ENCODE data around the gene CLEC16A.

The CLEC16A gene

DNA sequence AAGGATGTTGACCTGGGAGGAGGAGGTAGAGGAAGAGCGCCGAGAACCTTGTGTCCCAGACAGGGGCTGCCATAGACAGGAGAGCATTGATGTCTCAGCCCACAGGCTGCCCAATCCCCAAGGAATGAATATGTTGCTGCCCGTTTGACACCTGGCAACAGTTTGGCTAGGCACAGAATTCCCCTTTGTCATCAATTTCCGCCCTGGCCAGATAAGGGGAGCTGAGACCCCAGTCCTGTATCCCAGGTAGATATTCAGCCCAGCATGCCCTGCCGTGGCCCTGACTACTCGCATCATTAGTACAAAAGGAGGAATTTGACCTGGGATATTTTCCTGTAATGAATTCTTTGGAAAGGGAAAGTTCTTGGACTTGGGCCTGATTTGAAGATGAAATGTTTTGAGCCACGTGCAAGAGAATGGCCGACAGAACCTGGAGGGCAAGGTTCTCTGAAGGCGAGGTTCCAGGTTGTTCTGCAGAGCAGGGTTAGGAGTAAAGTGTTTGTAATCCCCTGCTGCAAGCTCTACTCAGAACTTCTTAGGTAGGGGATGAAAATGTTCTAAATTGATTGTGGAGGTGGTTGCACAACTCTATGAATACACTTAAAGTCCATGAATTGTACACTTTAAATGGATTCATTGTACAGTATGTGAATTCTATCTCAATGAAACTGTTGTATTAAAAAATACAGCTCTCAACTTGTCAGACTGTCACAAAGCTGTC, 202.8 kb downstream of the CLEC16A start:
- Histone ChIP-seq H3K36me3 (ENCODE audit: control insufficient read depth, insufficient read depth, low read length) (no peaks in the 10 kb centered on the region), H3K27me3 (ENCODE audit: control insufficient read depth, insufficient read depth, low read length) (no peaks in the 10 kb centered on the region), H3K9ac (ENCODE audit: low read length) (no peak overlapping the region), H3K9me3 (ENCODE audit: control insufficient read depth, low read length) (no peaks in the 10 kb centered on the region), H3K4me3 (ENCODE audit: low read length) (no peak overlapping the region), H3K4me1 (ENCODE audit: control insufficient read depth, insufficient read depth, low read length) (no peaks in the 10 kb centered on the region)

DNA sequence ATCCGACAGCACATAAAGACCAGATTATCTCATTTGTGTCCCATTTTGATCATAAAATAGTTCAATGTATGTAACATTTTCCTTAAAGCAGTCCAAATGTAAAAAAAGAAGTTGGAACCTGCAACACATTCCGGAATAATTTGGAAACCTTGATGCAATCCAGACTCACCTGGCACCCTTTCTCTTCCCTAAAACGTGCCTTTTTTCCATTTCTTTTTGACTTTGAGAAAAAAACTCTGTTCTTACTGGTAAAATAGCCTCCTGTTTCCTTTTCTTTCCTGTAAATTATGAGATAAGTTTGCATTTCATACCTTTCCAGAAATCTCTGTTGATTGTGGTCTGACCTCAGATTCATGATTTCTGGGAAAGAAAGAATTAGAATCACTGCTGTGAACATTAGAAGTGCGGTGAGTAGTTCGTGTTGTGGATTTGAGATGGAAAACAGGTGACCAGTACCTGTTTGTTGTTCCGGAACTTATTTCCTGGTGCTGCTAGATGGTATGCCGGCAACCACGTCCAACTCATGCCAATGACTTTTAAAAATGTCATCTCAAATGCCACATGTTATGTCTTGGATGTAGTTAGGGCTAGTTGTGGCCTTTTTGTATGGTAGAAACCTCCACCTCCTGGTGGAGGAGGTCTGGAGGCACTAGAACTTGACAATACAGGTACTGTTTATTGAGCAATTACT, 203.5 kb downstream of the CLEC16A start:
- H3K9me3 ChIP-seq (ENCODE audit: control insufficient read depth, low read length) = no peaks in the 10 kb centered on the region
- H3K4me3 ChIP-seq (ENCODE audit: low read length) = no peak overlapping the region
- H3K4me1 ChIP-seq (ENCODE audit: control insufficient read depth, insufficient read depth, low read length) = no peaks in the 10 kb centered on the region
- no peaks in the 10 kb centered on the region for H3K27me3 ChIP-seq (ENCODE audit: control insufficient read depth, insufficient read depth, low read length)
- H3K36me3 ChIP-seq (ENCODE audit: control insufficient read depth, insufficient read depth, low read length) = no peaks in the 10 kb centered on the region
- no peak overlapping the region for H3K9ac ChIP-seq (ENCODE audit: low read length)

DNA sequence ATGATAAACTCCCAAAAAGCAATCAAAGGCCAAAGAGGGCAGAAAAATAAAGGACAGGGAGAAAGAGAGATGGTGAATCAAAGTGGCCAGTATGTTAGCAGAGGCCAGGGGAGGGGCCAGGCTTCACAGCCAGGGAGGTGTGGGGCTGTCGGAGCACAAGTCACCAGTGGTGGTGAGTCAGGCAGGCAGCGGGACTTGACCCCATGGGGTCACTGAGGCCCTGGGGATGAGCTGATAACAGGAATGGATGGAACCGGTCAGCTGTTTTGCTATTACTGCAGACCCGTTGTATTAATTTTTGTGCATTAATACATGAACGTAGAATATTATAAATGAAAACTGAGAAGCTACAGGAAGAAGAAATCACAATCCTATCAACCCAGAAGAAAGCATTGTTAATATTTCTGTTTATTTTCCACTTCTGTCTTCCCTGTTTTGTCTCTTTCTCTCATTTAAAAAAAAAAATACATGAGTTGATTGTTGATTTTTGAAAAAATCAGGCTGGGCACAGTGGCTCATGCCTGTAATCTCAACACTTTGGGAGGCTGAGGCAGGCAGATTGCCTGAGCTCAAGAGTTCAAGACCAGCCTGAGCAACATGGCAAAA, 204.8 kb downstream of the CLEC16A start:
- H3K4me3 ChIP-seq (ENCODE audit: low read length) = no peak overlapping the region
- H3K36me3 ChIP-seq (ENCODE audit: control insufficient read depth, insufficient read depth, low read length) = no peaks in the 10 kb centered on the region
- no peaks in the 10 kb centered on the region for H3K4me1 ChIP-seq (ENCODE audit: control insufficient read depth, insufficient read depth, low read length)
- no peak overlapping the region for H3K9ac ChIP-seq (ENCODE audit: low read length)
- H3K9me3 ChIP-seq (ENCODE audit: control insufficient read depth, low read length) = no peaks in the 10 kb centered on the region
- H3K27me3 ChIP-seq (ENCODE audit: control insufficient read depth, insufficient read depth, low read length) = no peaks in the 10 kb centered on the region

DNA sequence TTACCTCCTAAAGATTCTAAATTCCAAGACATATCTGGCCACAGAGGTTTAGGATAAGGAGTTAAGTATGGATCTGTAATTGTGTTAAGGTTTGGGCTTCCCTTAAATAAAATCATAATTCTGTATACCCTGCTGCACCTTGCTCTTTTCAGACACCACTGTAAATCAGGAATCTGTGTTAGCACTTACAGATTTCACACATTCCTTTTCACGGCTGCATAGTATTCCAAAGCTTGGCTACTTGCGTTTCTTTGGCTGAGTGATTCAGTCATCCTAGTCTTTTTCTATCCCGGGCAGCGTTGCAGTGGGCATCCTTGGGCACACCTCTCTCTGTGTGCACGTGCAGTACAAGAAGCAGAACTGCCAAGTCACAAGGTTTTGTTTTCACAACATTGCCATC, 205.8 kb downstream of the CLEC16A start:
- Histone ChIP-seq H3K27me3 (ENCODE audit: control insufficient read depth, insufficient read depth, low read length) (no peaks in the 10 kb centered on the region), H3K4me1 (ENCODE audit: control insufficient read depth, insufficient read depth, low read length) (no peaks in the 10 kb centered on the region), H3K9me3 (ENCODE audit: control insufficient read depth, low read length) (no peaks in the 10 kb centered on the region), H3K36me3 (ENCODE audit: control insufficient read depth, insufficient read depth, low read length) (no peaks in the 10 kb centered on the region), H3K4me3 (ENCODE audit: low read length) (no peak overlapping the region), H3K9ac (ENCODE audit: low read length) (no peak overlapping the region)

DNA sequence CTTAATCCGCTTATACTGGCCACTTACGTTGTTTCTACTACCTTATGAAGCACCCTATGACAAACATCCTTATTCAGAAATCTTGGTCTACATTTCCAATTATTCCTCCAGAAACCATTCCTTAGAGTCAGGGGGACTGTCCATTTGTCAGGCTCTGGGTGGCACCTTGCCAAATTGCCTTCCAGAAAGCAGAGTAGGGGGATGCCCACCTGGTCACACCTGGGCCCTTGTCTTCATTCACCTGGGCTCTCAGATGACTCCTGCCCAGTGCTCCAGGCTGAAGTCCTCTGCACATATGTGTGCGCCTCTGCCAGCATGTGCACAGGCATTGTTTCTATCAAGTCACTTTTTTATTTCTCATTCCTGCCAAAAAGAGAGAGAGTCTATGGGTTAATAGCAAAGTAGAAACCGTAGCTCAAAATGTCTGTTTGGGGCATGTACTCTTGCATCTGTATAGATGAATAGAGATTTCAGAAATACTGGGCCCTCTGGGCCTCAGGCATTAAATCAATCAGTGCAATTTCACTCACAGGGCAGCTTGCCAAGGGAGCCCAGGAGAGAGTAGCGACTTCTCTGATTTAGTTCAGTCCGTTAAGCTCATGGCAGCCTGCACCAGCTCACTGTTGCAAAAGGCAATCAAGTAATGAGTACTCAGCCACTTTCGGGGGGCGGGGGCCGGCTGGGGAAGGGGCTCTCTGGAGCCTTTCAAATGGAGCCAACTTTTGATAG, 207.0 kb downstream of the CLEC16A start:
- Histone ChIP-seq H3K27me3 (ENCODE audit: control insufficient read depth, insufficient read depth, low read length) (no peaks in the 10 kb centered on the region), H3K36me3 (ENCODE audit: control insufficient read depth, insufficient read depth, low read length) (no peaks in the 10 kb centered on the region), H3K4me1 (ENCODE audit: control insufficient read depth, insufficient read depth, low read length) (no peaks in the 10 kb centered on the region), H3K9ac (ENCODE audit: low read length) (no peak overlapping the region), H3K4me3 (ENCODE audit: low read length) (no peak overlapping the region), H3K9me3 (ENCODE audit: control insufficient read depth, low read length) (no peaks in the 10 kb centered on the region)

DNA sequence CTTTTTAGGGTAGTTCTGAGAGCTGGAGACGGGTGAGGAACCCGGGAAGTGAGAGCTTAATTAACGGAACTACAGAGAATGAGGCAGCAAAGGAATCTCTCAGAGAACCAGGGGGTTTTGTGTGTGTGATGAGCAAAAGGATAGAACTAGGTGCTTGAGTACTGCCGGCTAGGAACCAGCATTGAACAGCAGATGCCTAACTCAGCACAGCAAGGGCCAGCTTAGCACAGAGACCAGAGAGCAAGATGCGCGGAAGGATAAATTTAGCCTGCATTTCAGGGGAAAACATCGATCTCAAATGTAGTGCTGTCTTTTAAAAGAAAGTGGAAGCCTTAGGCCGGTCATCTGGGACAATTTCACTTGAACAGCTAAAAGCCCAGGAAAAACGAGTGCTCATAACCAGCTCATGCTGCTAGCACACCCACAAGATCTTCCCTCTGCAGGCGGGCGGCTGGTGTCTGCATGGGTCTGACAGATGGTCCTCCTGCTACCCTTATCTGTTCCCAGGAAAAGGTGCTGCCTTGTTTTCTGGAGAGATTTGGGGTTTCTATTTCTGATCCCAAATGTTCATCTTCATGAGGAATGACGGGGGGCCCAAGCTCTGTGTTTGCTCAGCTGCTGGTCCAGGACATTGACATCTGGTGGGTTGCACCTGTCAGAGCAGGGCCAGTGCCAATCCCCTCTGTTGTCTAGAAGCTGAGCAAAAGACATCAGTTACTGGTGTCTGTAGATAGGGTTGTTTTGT, 207.7 kb downstream of the CLEC16A start:
- no peaks in the 10 kb centered on the region for H3K27me3 ChIP-seq (ENCODE audit: control insufficient read depth, insufficient read depth, low read length)
- no peak overlapping the region for H3K4me3 ChIP-seq (ENCODE audit: low read length)
- no peaks in the 10 kb centered on the region for H3K36me3 ChIP-seq (ENCODE audit: control insufficient read depth, insufficient read depth, low read length)

DNA sequence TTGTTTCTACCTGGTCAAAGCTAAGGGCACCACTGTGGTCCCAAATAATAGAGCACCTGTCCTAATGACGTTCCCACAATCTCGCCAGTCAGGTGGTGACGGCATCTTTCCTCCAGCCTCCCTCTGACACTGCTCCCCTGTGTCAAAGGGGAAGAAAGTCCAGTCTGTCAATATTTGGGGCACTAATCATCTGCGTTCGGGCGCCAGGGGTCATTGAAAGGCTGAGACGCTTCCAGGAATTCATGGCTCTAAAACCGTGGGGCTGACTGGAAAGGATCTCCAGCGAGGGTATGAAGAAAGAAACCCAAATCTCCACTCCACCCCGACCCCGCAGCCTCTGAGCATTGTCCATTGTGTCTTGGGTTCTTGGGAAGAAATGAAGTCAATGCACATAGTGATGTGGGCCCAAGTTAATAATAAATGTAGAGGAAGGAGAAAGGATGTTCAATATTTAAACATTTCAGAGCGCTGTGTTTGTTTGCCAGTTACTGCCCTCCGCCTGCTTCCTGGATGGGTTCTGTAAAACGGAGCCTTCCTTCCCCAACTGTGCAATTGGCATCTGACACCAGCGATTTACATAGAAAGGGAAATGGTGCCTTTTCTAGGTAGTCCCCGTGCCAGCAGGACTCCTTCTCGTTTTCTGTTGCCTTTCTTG, 208.4 kb downstream of the CLEC16A start:
- no peaks in the 10 kb centered on the region for H3K27me3 ChIP-seq (ENCODE audit: control insufficient read depth, insufficient read depth, low read length)
- H3K9ac ChIP-seq (ENCODE audit: low read length) = no peak overlapping the region
- H3K4me1 ChIP-seq (ENCODE audit: control insufficient read depth, insufficient read depth, low read length) = no peaks in the 10 kb centered on the region
- no peaks in the 10 kb centered on the region for H3K9me3 ChIP-seq (ENCODE audit: control insufficient read depth, low read length)
- no peaks in the 10 kb centered on the region for H3K36me3 ChIP-seq (ENCODE audit: control insufficient read depth, insufficient read depth, low read length)
- H3K4me3 ChIP-seq (ENCODE audit: low read length) = no peak overlapping the region

More for the DNA sequence above, 207.7 kb downstream of the CLEC16A start:
- Histone ChIP-seq H3K4me1 (ENCODE audit: control insufficient read depth, insufficient read depth, low read length) (no peaks in the 10 kb centered on the region), H3K9me3 (ENCODE audit: control insufficient read depth, low read length) (no peaks in the 10 kb centered on the region), H3K9ac (ENCODE audit: low read length) (no peak overlapping the region)

DNA sequence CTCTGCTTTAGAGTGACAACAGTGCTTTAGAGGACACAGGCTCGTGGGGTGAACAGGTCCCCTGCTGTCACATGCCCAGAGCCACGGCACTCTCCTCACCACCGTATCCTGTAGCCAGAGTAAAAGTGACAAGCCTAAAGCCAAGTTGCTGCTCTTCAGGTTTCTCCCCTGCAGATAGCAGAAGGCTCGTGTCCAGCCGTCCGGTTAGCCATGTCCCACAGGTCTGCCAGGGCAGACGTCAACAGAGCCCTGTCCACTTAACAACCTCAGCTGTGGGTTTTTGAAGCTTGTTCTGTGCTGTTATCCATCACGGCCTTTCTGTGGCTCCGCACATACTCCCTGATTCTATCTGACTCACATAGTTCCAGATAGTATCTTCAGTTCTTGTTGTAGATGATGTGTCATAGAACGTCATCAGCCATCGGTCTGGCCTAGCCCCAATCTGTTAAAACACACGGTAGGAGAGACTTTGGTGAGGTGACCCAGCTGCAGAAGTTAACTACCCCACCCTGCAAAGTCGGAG, 211.0 kb downstream of the CLEC16A start:
- no peak overlapping the region for H3K9ac ChIP-seq (ENCODE audit: low read length)
- H3K36me3 ChIP-seq (ENCODE audit: control insufficient read depth, insufficient read depth, low read length) = no peaks in the 10 kb centered on the region
- H3K4me1 ChIP-seq (ENCODE audit: control insufficient read depth, insufficient read depth, low read length) = no peaks in the 10 kb centered on the region
- H3K4me3 ChIP-seq (ENCODE audit: low read length) = no peak overlapping the region
- no peaks in the 10 kb centered on the region for H3K27me3 ChIP-seq (ENCODE audit: control insufficient read depth, insufficient read depth, low read length)
- no peaks in the 10 kb centered on the region for H3K9me3 ChIP-seq (ENCODE audit: control insufficient read depth, low read length)

DNA sequence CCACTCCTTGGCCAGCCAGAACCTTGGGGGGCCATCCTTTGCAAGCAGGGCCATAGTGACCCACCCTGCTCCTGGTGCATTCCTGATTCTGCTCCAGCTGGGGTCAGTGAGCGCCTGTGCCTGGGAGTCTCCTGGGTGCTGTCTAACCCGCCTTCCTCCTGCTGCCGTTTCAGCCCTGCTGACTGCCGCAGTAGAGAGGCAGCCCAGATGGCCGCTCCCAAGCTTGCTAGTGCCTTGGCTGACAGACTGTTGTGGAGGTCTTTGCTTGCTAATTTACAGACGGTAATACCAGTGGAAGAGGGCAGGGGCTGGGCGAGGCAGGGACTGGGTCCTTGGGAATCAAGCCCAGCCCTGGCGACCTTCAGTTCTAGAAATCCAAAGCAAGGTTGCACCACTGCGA, 212.0 kb downstream of the CLEC16A start:
- no peak overlapping the region for H3K4me3 ChIP-seq (ENCODE audit: low read length)
- H3K9me3 ChIP-seq (ENCODE audit: control insufficient read depth, low read length) = no peaks in the 10 kb centered on the region
- no peaks in the 10 kb centered on the region for H3K4me1 ChIP-seq (ENCODE audit: control insufficient read depth, insufficient read depth, low read length)
- no peaks in the 10 kb centered on the region for H3K36me3 ChIP-seq (ENCODE audit: control insufficient read depth, insufficient read depth, low read length)
- H3K27me3 ChIP-seq (ENCODE audit: control insufficient read depth, insufficient read depth, low read length) = no peaks in the 10 kb centered on the region
- no peak overlapping the region for H3K9ac ChIP-seq (ENCODE audit: low read length)

DNA sequence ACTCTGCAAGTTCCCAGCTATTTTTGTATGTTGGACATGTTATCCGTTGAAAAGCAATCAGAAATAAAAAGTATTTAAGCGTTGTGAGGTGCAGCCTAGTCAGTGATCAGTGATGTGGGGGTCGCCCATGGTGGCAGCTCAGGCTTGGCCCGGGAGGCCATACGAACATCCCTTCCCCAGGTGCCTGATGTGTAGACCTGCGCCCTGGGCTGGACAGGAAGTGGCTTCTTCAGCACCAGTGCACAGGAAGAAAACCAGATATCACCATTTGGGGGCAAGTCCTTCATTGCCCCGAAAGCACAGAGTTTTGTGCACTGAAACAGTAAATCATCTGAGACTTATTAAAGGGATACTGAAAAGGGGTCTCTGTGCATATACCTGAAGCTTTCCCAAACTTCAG, 212.8 kb downstream of the CLEC16A start:
- H3K4me1 ChIP-seq (ENCODE audit: control insufficient read depth, insufficient read depth, low read length) = no peaks in the 10 kb centered on the region
- no peak overlapping the region for H3K4me3 ChIP-seq (ENCODE audit: low read length)
- H3K27me3 ChIP-seq (ENCODE audit: control insufficient read depth, insufficient read depth, low read length) = no peaks in the 10 kb centered on the region
- no peaks in the 10 kb centered on the region for H3K9me3 ChIP-seq (ENCODE audit: control insufficient read depth, low read length)
- H3K9ac ChIP-seq (ENCODE audit: low read length) = no peak overlapping the region
- H3K36me3 ChIP-seq (ENCODE audit: control insufficient read depth, insufficient read depth, low read length) = no peaks in the 10 kb centered on the region

DNA sequence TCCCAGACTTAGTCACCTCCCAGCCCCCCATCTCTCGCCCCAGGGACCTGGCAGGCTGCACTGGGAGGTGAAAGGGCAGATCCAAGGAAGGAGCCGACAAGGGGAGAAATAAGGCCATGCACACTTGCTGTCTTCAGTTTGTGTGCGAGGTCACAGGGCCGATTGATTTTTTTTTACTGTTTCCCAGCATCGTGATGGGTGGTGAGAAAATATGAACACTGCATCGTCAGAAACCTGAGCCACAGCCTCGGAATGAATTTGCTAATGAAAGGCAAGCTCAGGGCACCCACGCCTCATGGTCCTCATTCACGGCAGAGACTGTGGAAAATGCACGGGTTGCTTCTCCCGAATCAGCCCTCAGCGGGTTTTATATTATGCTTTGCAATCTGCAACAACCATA, 213.7 kb downstream of the CLEC16A start:
- no peaks in the 10 kb centered on the region for H3K36me3 ChIP-seq (ENCODE audit: control insufficient read depth, insufficient read depth, low read length)
- H3K4me1 ChIP-seq (ENCODE audit: control insufficient read depth, insufficient read depth, low read length) = no peaks in the 10 kb centered on the region
- no peak overlapping the region for H3K4me3 ChIP-seq (ENCODE audit: low read length)
- H3K9me3 ChIP-seq (ENCODE audit: control insufficient read depth, low read length) = no peaks in the 10 kb centered on the region
- no peak overlapping the region for H3K9ac ChIP-seq (ENCODE audit: low read length)
- H3K27me3 ChIP-seq (ENCODE audit: control insufficient read depth, insufficient read depth, low read length) = no peaks in the 10 kb centered on the region

All from mucosa of stomach (tissue), 1 donor.